Brain microvascular endothelial cell (primary cell): ENCODE data around the gene FAM20C.

ENCODE experiments used
- DNase-seq: peaks from one replicate; pipeline ENCODE4 v3.0.0-alpha.2; 2020
- H3K27ac ChIP-seq: fragments of 250-450 bp; sonication (Bioruptor Pico); 2 replicates; pipeline ENCODE4 v1.5.1; 2020; ENCODE audit warnings: mild to moderate bottlenecking, moderate library complexity
- H3K27me3 ChIP-seq: fragments of 250-450 bp; sonication (Bioruptor Pico); replicated peaks from 2 replicates; pipeline ENCODE4 v1.5.1; 2020; ENCODE audit warnings: mild to moderate bottlenecking
- H3K36me3 ChIP-seq: fragments of 250-450 bp; sonication (Bioruptor Pico); replicated peaks from 2 replicates; pipeline ENCODE4 v1.5.1; 2020; ENCODE audit warnings: mild to moderate bottlenecking
- H3K4me3 ChIP-seq: 2 replicates; pipeline ENCODE4 v1.5.1; 2011; ENCODE audit warnings: low read depth, mild to moderate bottlenecking, control low read depth, low read length, moderate library complexity
- CTCF ChIP-seq: IDR thresholded peaks from 2 replicates; pipeline ENCODE4 v1.5.1; 2011; ENCODE audit warnings: low read depth, mild to moderate bottlenecking, moderate library complexity, low read length, control low read depth, inconsistent platforms; ENCODE audit errors: missing control alignments
- in situ Hi-C: cut with HindIII; loops from 2 replicates; pipeline ENCODE4 v1.10.0; 2017; ENCODE audit warnings: low sequenced_read_pairs, low pct_ligation_motif_present

The FAM20C gene

DNA sequence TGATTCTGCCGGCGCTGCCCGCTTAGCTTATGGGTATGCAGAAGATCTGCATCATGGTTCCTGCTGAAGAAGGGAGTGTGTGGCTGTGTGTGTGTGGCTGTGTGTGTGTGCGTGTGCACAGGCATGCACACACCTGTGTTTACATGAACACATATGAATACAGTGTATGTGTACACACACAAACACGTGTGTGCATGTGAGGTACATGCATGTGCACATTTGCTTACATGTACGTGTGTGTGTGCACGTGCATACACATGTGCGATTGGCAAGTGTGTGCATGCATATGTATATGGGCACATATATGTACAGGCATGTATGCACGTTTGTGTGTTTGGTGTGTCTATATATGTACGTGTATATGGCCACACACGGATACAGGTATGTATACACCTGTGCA, 16.4 kb upstream of the FAM20C start:
- H3K27me3 ChIP-seq: no peaks in the 10 kb centered on the region
- H3K4me3 ChIP-seq: no peak overlapping the region
- DNase-seq: no peak
- in situ Hi-C loops: no loop called here
- H3K36me3 ChIP-seq: no peaks in the 10 kb centered on the region
- H3K27ac ChIP-seq: no peak overlapping the region
- TF ChIP-seq CTCF: no peak

DNA sequence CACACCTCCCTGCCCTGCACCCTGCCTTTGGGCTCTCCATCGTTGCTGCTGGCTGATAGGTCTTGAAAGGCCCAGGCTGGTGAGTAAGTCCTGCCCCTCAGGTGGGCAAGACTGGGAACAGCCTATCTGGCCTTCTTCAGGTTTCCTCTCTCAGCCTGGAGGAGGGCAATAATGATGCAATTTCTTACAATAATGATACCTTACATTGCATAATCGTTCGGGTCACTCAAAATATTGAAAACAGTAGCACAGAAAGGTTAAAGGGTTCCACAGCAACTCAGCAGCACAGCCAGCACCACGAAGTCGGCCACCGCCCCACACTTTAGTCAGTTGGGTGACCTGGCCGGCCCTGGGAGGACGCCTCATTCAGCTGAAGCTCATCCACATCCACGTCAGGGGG, 16.0 kb upstream of the FAM20C start:
- no peak for TF ChIP-seq CTCF
- no peak overlapping the region for H3K27ac ChIP-seq

GRCh38 chr7:176786-177459, 15.4 kb upstream of the FAM20C start:
- no peaks in the 10 kb centered on the region for H3K36me3 ChIP-seq
- no peak for TF ChIP-seq CTCF
- H3K27me3 ChIP-seq: no peaks in the 10 kb centered on the region
- no peak overlapping the region for H3K27ac ChIP-seq
- H3K4me3 ChIP-seq: no peak overlapping the region
- DNase-seq: no peak
- in situ Hi-C loops: no loop called here

More for the DNA sequence above, 16.0 kb upstream of the FAM20C start:
- DNase-seq: no peak
- Histone ChIP-seq H3K4me3 (no peak overlapping the region), H3K27me3 (no peaks in the 10 kb centered on the region), H3K36me3 (no peaks in the 10 kb centered on the region)
- in situ Hi-C loops: no loop called here

DNA sequence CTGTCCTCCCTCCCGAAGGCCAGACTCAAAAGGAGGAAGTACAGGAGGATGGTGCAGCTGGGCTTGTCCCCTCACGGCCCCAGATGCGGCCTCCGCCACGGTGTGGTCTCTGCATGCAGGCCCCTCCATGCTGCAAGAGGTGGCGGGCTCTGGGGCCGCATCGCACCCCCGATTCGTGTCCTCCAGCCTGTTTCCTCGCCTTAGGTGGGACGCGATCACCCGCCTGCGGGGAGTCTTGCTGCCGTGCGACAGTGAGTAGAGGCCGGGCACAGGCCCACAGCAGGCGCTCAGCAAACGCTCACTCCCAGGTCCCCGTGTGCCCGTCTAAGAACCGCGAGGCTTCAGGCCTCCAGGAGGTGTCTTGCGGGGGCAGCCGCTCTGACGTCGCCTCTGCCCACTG, 13.9 kb upstream of the FAM20C start:
- no peaks in the 10 kb centered on the region for H3K27me3 ChIP-seq

GRCh38 chr7:179209-179681, 13.1 kb upstream of the FAM20C start:
- Histone ChIP-seq H3K27me3 (no peaks in the 10 kb centered on the region), H3K27ac (no peak overlapping the region), H3K4me3 (no peak overlapping the region), H3K36me3 (no peaks in the 10 kb centered on the region)
- TF ChIP-seq CTCF: no peak
- no peak for DNase-seq
- in situ Hi-C loops: no loop called here

More for the DNA sequence above, 13.9 kb upstream of the FAM20C start:
- no peak overlapping the region for H3K4me3 ChIP-seq
- no peaks in the 10 kb centered on the region for H3K36me3 ChIP-seq
- in situ Hi-C loops: no loop called here
- no peak for DNase-seq
- H3K27ac ChIP-seq: no peak overlapping the region
- no peak for TF ChIP-seq CTCF

DNA sequence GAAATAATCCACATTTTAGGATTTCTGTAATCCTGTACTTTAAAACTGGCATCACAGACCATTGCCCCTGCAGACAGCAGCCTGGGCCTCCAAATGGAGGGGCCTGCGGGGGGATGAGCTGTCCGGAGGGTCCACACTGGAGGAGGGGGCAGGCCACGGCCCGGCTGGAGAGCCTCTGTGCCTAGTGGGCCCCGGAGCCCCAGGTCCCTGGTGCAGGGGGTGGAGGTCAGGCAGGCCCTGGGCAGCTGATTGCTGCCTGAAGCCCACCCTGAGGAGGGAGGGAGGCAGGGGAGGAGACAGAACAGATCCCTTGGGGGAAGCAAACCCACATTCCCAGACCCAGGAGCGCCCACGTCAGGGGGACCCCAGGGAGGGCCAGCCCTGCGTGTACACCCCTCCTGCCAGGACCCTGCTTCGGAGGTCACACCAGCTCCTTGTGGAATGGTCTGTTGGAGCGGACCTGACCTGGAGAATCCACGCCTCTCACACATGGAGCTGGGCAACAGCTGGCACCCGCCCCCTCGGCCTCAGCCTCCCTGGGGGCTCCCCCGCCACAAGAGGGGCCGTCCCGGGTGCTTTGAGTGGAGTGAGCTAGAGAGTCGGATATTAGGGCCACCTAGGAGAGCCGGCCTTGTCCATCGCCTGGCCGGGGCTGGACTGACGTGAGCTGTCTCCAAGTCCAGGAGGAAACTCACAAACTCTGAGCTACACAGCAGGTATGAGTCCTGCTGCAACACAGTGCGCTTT, 12.2 kb upstream of the FAM20C start:
- DNase-seq: no peak
- Histone ChIP-seq H3K36me3 (no peaks in the 10 kb centered on the region), H3K27me3 (no peaks in the 10 kb centered on the region), H3K4me3 (no peak overlapping the region), H3K27ac (no peak overlapping the region)
- no peak for TF ChIP-seq CTCF
- in situ Hi-C loops: no loop called here
